ENCODE measurements around the gene GNA12.
"Not testable (repeated sequence)": the region's sequence is repeated elsewhere in the genome, so short reads cannot be mapped to it uniquely, and the experiment has no call there.

Gene GNA12

GRCh38 chr7:2725178-2726105 lies 118.7 kb downstream of the GNA12 start:
- no peak overlapping the region for H3K4me3 ChIP-seq (ENCODE audit: insufficient read depth, low read length, poor library complexity, severe bottlenecking)
- H3K9ac ChIP-seq (ENCODE audit: low read length): no peak overlapping the region
- no peaks in the 10 kb centered on the region for H3K27me3 ChIP-seq (ENCODE audit: low read length)
- H2AFZ ChIP-seq (ENCODE audit: low read depth, low read length, severe bottlenecking): no peak overlapping the region
- no peaks in the 10 kb centered on the region for H3K9me3 ChIP-seq (ENCODE audit: insufficient read depth, low read length)
- no peaks in the 10 kb centered on the region for H3K9me2 ChIP-seq (replicated peaks; ENCODE audit: insufficient read depth, low read length)
- no peaks in the 10 kb centered on the region for H3F3A ChIP-seq (ENCODE audit: insufficient read depth)
- no peak overlapping the region for H3K27ac ChIP-seq (ENCODE audit: low read depth, low read length)
- no peaks in the 10 kb centered on the region for H3K36me3 ChIP-seq (ENCODE audit: low read length)
- H4K20me1 ChIP-seq (ENCODE audit: low read depth, low read length): no peaks in the 10 kb centered on the region
- TF ChIP-seq EZH2phosphoT487 (conservative IDR thresholded peaks at IDR 0.05; ENCODE audit: low read length) (no peak), CTCF (IDR thresholded peaks at IDR 0.05; ENCODE audit: insufficient read depth, low read length, poor library complexity, severe bottlenecking) (no peak)
- no peaks in the 10 kb centered on the region for H3K79me2 ChIP-seq (ENCODE audit: insufficient read depth, low read length)
- no peak overlapping the region for H3K4me2 ChIP-seq (ENCODE audit: low read depth, low read length, poor library complexity, severe bottlenecking)

GRCh38 chr7:2724453-2725177 lies 119.5 kb downstream of the GNA12 start:
- Histone ChIP-seq H3K36me3 (ENCODE audit: low read length) (no peaks in the 10 kb centered on the region), H3K9me2 (replicated peaks; ENCODE audit: insufficient read depth, low read length) (no peaks in the 10 kb centered on the region), H3K27me3 (ENCODE audit: low read length) (no peaks in the 10 kb centered on the region), H4K20me1 (ENCODE audit: low read depth, low read length) (no peaks in the 10 kb centered on the region), H3K9me3 (ENCODE audit: insufficient read depth, low read length) (no peaks in the 10 kb centered on the region), H3K4me3 (ENCODE audit: insufficient read depth, low read length, poor library complexity, severe bottlenecking) (no peak overlapping the region), H3K79me2 (ENCODE audit: insufficient read depth, low read length) (no peaks in the 10 kb centered on the region), H3K9ac (ENCODE audit: low read length) (no peak overlapping the region), H3K27ac (ENCODE audit: low read depth, low read length) (no peak overlapping the region), H2AFZ (ENCODE audit: low read depth, low read length, severe bottlenecking) (no peak overlapping the region), H3F3A (ENCODE audit: insufficient read depth) (no peaks in the 10 kb centered on the region), H3K4me2 (ENCODE audit: low read depth, low read length, poor library complexity, severe bottlenecking) (no peak overlapping the region)
- no peak for TF ChIP-seq CTCF (IDR thresholded peaks at IDR 0.05; ENCODE audit: insufficient read depth, low read length, poor library complexity, severe bottlenecking)
- TF ChIP-seq EZH2phosphoT487 (conservative IDR thresholded peaks at IDR 0.05; ENCODE audit: low read length): no peak

GRCh38 chr7:2724036-2724435 lies 120.1 kb downstream of the GNA12 start:
- H3K9ac ChIP-seq (ENCODE audit: low read length); H3K79me2 ChIP-seq (ENCODE audit: insufficient read depth, low read length); H2AFZ ChIP-seq (ENCODE audit: low read depth, low read length, severe bottlenecking); H3K9me2 ChIP-seq (replicated peaks; ENCODE audit: insufficient read depth, low read length); H3K4me2 ChIP-seq (ENCODE audit: low read depth, low read length, poor library complexity, severe bottlenecking); H3K27ac ChIP-seq (ENCODE audit: low read depth, low read length); H3K9me3 ChIP-seq (ENCODE audit: insufficient read depth, low read length); H3K4me3 ChIP-seq (ENCODE audit: insufficient read depth, low read length, poor library complexity, severe bottlenecking); H4K20me1 ChIP-seq (ENCODE audit: low read depth, low read length); H3F3A ChIP-seq (ENCODE audit: insufficient read depth); H3K27me3 ChIP-seq (ENCODE audit: low read length); H3K36me3 ChIP-seq (ENCODE audit: low read length): not testable (repeated sequence)

Measured in SU-DHL-6 (cell line).